Measurements from ENCODE around the gene FN3KRP.

The FN3KRP gene

GRCh38 chr17:82716203-82717010, at the start of gene FN3KRP:
FN3KRP (plus strand) TSS chr17:82716706; CDS start chr17:82716756, 50 bp downstream.
- peak; percentile 79 for DNase-seq

- no peak for DNase-seq
Measured at GRCh38 chr17:82666931-82667667, 49.4 kb upstream of the FN3KRP start.

- no peak for DNase-seq
Measured at GRCh38 chr17:82667668-82668000, 48.9 kb upstream of the FN3KRP start.

- no peak for DNase-seq
Measured at GRCh38 chr17:82668024-82668630, 48.4 kb upstream of the FN3KRP start.

GRCh38 chr17:82668631-82669099, 47.8 kb upstream of the FN3KRP start:
- DNase-seq, result peak; percentile 68

- no peak for DNase-seq
Measured at GRCh38 chr17:82670661-82671450, 45.6 kb upstream of the FN3KRP start.

- no peak for DNase-seq
Measured at GRCh38 chr17:82674656-82675475, 41.6 kb upstream of the FN3KRP start.

GRCh38 chr17:82675476-82676245, 40.8 kb upstream of the FN3KRP start:
- no peak for DNase-seq

GRCh38 chr17:82677353-82677925, 39.1 kb upstream of the FN3KRP start:
- DNase-seq, result no peak

- peak; percentile 64 for DNase-seq
Measured at GRCh38 chr17:82678265-82678891, 38.1 kb upstream of the FN3KRP start.

GRCh38 chr17:82679586-82680465, 36.7 kb upstream of the FN3KRP start:
- DNase-seq, result no peak

GRCh38 chr17:82681547-82681946, 35.0 kb upstream of the FN3KRP start:
- DNase-seq, result no peak

- no peak for DNase-seq
Measured at GRCh38 chr17:82683534-82683933, 33.0 kb upstream of the FN3KRP start.

GRCh38 chr17:82684228-82684841, 32.2 kb upstream of the FN3KRP start:
- DNase-seq, result no peak

GRCh38 chr17:82685291-82685690, 31.2 kb upstream of the FN3KRP start:
- DNase-seq, result no peak

GRCh38 chr17:82686366-82687324, 29.9 kb upstream of the FN3KRP start:
- no peak for DNase-seq

- no peak for DNase-seq
Measured at GRCh38 chr17:82687375-82687861, 29.1 kb upstream of the FN3KRP start.
